Liver (tissue), 9 donors: Measurements from ENCODE around the gene OR5D16. TPM values are rescaled to one million over a fixed set of nuclear protein-coding genes. Genes with fewer than 3 reads are reported as not detected.
"Not testable (repeated sequence)": the region's sequence is repeated elsewhere in the genome, so short reads cannot be mapped to it uniquely, and the experiment has no call there.

Source experiments
- DNase-seq: peaks from one replicate; pipeline ENCODE4 v3.0.0-alpha.2; 2017; ENCODE audit warnings: low spot score
- H3K27ac ChIP-seq, 2 donors: one replicate each; pipeline ENCODE4 v1.7.0; 2013; ENCODE audit warnings: inconsistent platforms in 2 of 2, low read length in 2 of 2, control low read depth in 1 of 2, low read depth in 1 of 2, mild to moderate bottlenecking in 1 of 2
- H3K27me3 ChIP-seq, 4 donors: one replicate each; pipeline versions ENCODE4 v1.6.1 to v1.7.0; 2013; ENCODE audit warnings: low read length in 3 of 4, inconsistent platforms in 1 of 4, mild to moderate bottlenecking in 1 of 4, moderate library complexity in 1 of 4; ENCODE audit not compliant: control insufficient read depth in 4 of 4, insufficient read depth in 4 of 4
- H3K36me3 ChIP-seq, 4 donors: one replicate each; pipeline versions ENCODE4 v1.6.1 to v1.7.0; 2013; ENCODE audit warnings: low read length in 3 of 4, mild to moderate bottlenecking in 3 of 4, low read depth in 1 of 4, moderate library complexity in 1 of 4; ENCODE audit not compliant: control insufficient read depth in 4 of 4, insufficient read depth in 3 of 4
- H3K4me1 ChIP-seq, 4 donors: one replicate each; pipeline versions ENCODE4 v1.6.1 to v1.7.0; 2013; ENCODE audit warnings: low read length in 3 of 4, mild to moderate bottlenecking in 3 of 4, moderate library complexity in 1 of 4; ENCODE audit not compliant: control insufficient read depth in 4 of 4, insufficient read depth in 4 of 4
- H3K4me3 ChIP-seq, 3 donors: one replicate each; pipeline versions ENCODE4 v1.6.1 to v1.7.0; 2013; ENCODE audit warnings: low read length in 3 of 3, control low read depth in 1 of 3, low read depth in 1 of 3, mild to moderate bottlenecking in 1 of 3
- H3K9ac ChIP-seq, 2 donors: one replicate each; pipeline ENCODE4 v1.7.0; 2013; ENCODE audit warnings: low read length in 2 of 2, mild to moderate bottlenecking in 2 of 2, moderate library complexity in 2 of 2, control low read depth in 1 of 2, low read depth in 1 of 2
- H3K9me3 ChIP-seq, 4 donors: one replicate each; pipeline versions ENCODE4 v1.6.1 to v1.7.0; 2013; ENCODE audit warnings: low read length in 3 of 4; ENCODE audit not compliant: control insufficient read depth in 4 of 4
- FOXA2 ChIP-seq: IDR thresholded peaks from 2 replicates; pipeline ENCODE4 v1.6.1; 2016; ENCODE audit warnings: antibody characterized with exemption
- RAD21 ChIP-seq, 2 donors: IDR thresholded peaks; 2 replicates each; pipeline ENCODE4 v1.6.1; 2016; ENCODE audit warnings: antibody characterized with exemption in 2 of 2, mild to moderate bottlenecking in 2 of 2
- SP1 ChIP-seq: IDR thresholded peaks from 2 replicates; pipeline ENCODE4 v1.6.1; 2018; ENCODE audit warnings: antibody characterized with exemption, mild to moderate bottlenecking
- ZBTB33 ChIP-seq: IDR thresholded peaks from 2 replicates; pipeline ENCODE4 v1.6.1; 2016; ENCODE audit warnings: antibody characterized with exemption
- WGBS: extraction: QIAGEN DNeasy Blood & Tissue Kit; methylation state at CpG from one replicate; pipeline ENCODE4 v1.1.7; 2013; 5-methylcytosine and 5-hydroxymethylcytosine counted together
- polyA plus RNA-seq, 2 donors: library from polyadenylated mRNA; stranded (reverse) in 1 of 2; unstranded in 1 of 2; fragments of 200-250 nt in 1 of 2; fragments of >200 nt in 1 of 2; fragmentation: Nextera tagmentation in 1 of 2; extraction: Ambion mirVana in 1 of 2; gene quantifications; one replicate each; pipeline versions ENCODE4 v1.2.1 to v1.2.3, GENCODE V29; 2013 to 2015
- total RNA-seq, 2 donors: library from RNA; depleted of rRNA; stranded (reverse); fragments of >200 nt; gene quantifications; one replicate each; pipeline ENCODE4 v1.2.3, GENCODE V29; 2014
- donor health status: healthy.
- donor health status: healthy.
- donor health status: healthy.
- donor health status: healthy.
- donor health status: healthy.

Gene OR5D16
- total and polyA plus RNA-seq, 4 donors = not detected

GRCh38 chr11:55852141-55852540, 13.6 kb downstream of the OR5D16 start:
- TF ChIP-seq FOXA2 = no peak
- TF ChIP-seq RAD21 (IDR thresholded peaks at IDR 0.05) = no peak
- H3K36me3 ChIP-seq = no peaks in the 10 kb centered on the region
- no peak for DNase-seq
- no peak overlapping the region for H3K4me3 ChIP-seq
- no peaks in the 10 kb centered on the region for H3K9me3 ChIP-seq
- no peak overlapping the region for H3K9ac ChIP-seq
- H3K27me3 ChIP-seq = no peaks in the 10 kb centered on the region
- WGBS = 67% methylated on average over 1 of the region's 1 CpG
- no peaks in the 10 kb centered on the region for H3K4me1 ChIP-seq
- no peak overlapping the region for H3K27ac ChIP-seq

- no peak for TF ChIP-seq ZBTB33
- TF ChIP-seq SP1 = no peak
- Histone ChIP-seq H3K4me3 (no peak overlapping the region), H3K27me3 (no peaks in the 10 kb centered on the region), H3K9ac (no peak overlapping the region), H3K27ac (no peak overlapping the region), H3K4me1 (no peaks in the 10 kb centered on the region), H3K9me3 (no peaks in the 10 kb centered on the region), H3K36me3 (no peaks in the 10 kb centered on the region)
- DNase-seq = no peak
- 17% methylated on average over 1 of the region's 1 CpG for WGBS
These were observed 16.2 kb downstream of the OR5D16 start for GRCh38 chr11:55854704-55855103.

- H3K9me3 ChIP-seq, H3K4me1 ChIP-seq, H3K4me3 ChIP-seq, H3K9ac ChIP-seq, DNase-seq, H3K27ac ChIP-seq, H3K27me3 ChIP-seq, H3K36me3 ChIP-seq: not testable (repeated sequence)
- WGBS = 75% methylated on average over 4 of the region's 4 CpGs
These were observed 28.8 kb downstream of the OR5D16 start for GRCh38 chr11:55867354-55867753.

GRCh38 chr11:55872731-55873130, 34.2 kb downstream of the OR5D16 start:
- DNase-seq, H3K27me3 ChIP-seq, H3K27ac ChIP-seq, H3K9me3 ChIP-seq, H3K36me3 ChIP-seq, H3K9ac ChIP-seq, H3K4me3 ChIP-seq, H3K4me1 ChIP-seq: not testable (repeated sequence)
- WGBS = 18% methylated on average over 33 of the region's 33 CpGs

- H3K36me3 ChIP-seq, H3K27ac ChIP-seq, H3K9ac ChIP-seq, H3K4me1 ChIP-seq, DNase-seq, H3K4me3 ChIP-seq, H3K27me3 ChIP-seq, H3K9me3 ChIP-seq: not testable (repeated sequence)
- WGBS = 21% methylated on average over 34 of the region's 34 CpGs
These were observed 34.6 kb downstream of the OR5D16 start for GRCh38 chr11:55873146-55873545.

- not testable (repeated sequence) for H3K4me3 ChIP-seq, H3K4me1 ChIP-seq, DNase-seq, H3K27ac ChIP-seq, H3K36me3 ChIP-seq, H3K9ac ChIP-seq, H3K27me3 ChIP-seq, H3K9me3 ChIP-seq
- whole genome bisulfite sequencing = 59% methylated on average over 1 of the region's 1 CpG
These were observed 44.4 kb downstream of the OR5D16 start, which contains the start of gene TRIM51 for GRCh38 chr11:55882997-55883396. Gene TRIM51, plus strand, starts transcription at chr11:55883297. Its CDS starts 2,132 bp downstream, at chr11:55885429.

GRCh38 chr11:55884995-55885394, 46.4 kb downstream of the OR5D16 start:
- not testable (repeated sequence) for H3K4me3 ChIP-seq, H3K9me3 ChIP-seq, H3K4me1 ChIP-seq, H3K36me3 ChIP-seq, DNase-seq, H3K27me3 ChIP-seq, H3K27ac ChIP-seq, H3K9ac ChIP-seq
- 77% methylated on average over 4 of the region's 4 CpGs for WGBS

GRCh38 chr11:55885481-55885880, 46.9 kb downstream of the OR5D16 start:
- H3K36me3 ChIP-seq, H3K4me3 ChIP-seq, DNase-seq, H3K4me1 ChIP-seq, H3K9ac ChIP-seq, H3K27ac ChIP-seq, H3K27me3 ChIP-seq, H3K9me3 ChIP-seq: not testable (repeated sequence)
- 83% methylated on average over 9 of the region's 9 CpGs for WGBS
